Measurements from ENCODE around the gene PALM.

GRCh38 chr19:676007-676338, 32.8 kb upstream of the PALM start:
- TF ChIP-seq CTCF (IDR thresholded peaks at IDR 0.05): no peak
- TF ChIP-seq EZH2 (IDR thresholded peaks at IDR 0.05): no peak
